SK-N-SH treated with all-trans-retinoic acid at 6 μM for 48 hours (cell line): ENCODE results near the gene SDC3.

ENCODE experiments used
- BACH2 ChIP-seq: fragments of 250-450 bp; sonication (Bioruptor Pico); IDR thresholded peaks from 2 replicates; pipeline ENCODE4 v1.9.0; 2021; ENCODE audit warnings: mild to moderate bottlenecking, borderline replicate concordance
- CSDC2 ChIP-seq: fragments of 250-450 bp; sonication (Bioruptor Pico); IDR thresholded peaks from 2 replicates; pipeline ENCODE4 v1.5.0; 2020; ENCODE audit warnings: mild to moderate bottlenecking, moderate library complexity
- ESRRG ChIP-seq: fragments of 250-450 bp; sonication (Bioruptor Pico); IDR thresholded peaks from 2 replicates; pipeline ENCODE4 v1.6.1; 2021; ENCODE audit warnings: mild to moderate bottlenecking
- GLIS3 ChIP-seq: fragments of 250-450 bp; sonication (Bioruptor Pico); IDR thresholded peaks from 2 replicates; pipeline ENCODE4 v1.5.0; 2020; ENCODE audit warnings: mild to moderate bottlenecking, moderate library complexity
- PPARA ChIP-seq: fragments of 250-450 bp; sonication (Bioruptor Pico); IDR thresholded peaks from 2 replicates; pipeline ENCODE4 v1.5.0; 2020; ENCODE audit warnings: mild to moderate bottlenecking, borderline replicate concordance
- SNAI2 ChIP-seq: fragments of 250-450 bp; sonication (Bioruptor Pico); IDR thresholded peaks from 2 replicates; pipeline ENCODE4 v1.5.0; 2020; ENCODE audit warnings: mild to moderate bottlenecking, moderate library complexity
- ZFP3 ChIP-seq: fragments of 250-450 bp; sonication (Bioruptor Pico); IDR thresholded peaks from 2 replicates; pipeline ENCODE4 v1.5.0; 2020; ENCODE audit warnings: mild to moderate bottlenecking, moderate library complexity
- ZFP30 ChIP-seq: fragments of 450-650 bp; formaldehyde crosslinking; IDR thresholded peaks from 2 replicates; pipeline ENCODE4 v1.5.0; 2022; ENCODE audit warnings: mild to moderate bottlenecking, moderate library complexity
- ZNF565 ChIP-seq: fragments of 450-650 bp; formaldehyde crosslinking; conservative IDR thresholded peaks from 2 replicates; pipeline ENCODE4 v1.5.0; 2020; ENCODE audit warnings: low read depth, mild to moderate bottlenecking, moderate library complexity
- TF ChIP-seq, protein P1 (sequence below): fragments of 250-450 bp; sonication (Bioruptor Pico); IDR thresholded peaks from 2 replicates; pipeline ENCODE4 v1.5.1; 2020; ENCODE audit warnings: low read depth, mild to moderate bottlenecking, moderate library complexity
- TF ChIP-seq, protein P2 (sequence below): fragments of 250-450 bp; sonication (Bioruptor Pico); IDR thresholded peaks from 2 replicates; pipeline ENCODE4 v1.5.1; 2021; ENCODE audit warnings: mild to moderate bottlenecking, moderate library complexity
- TF ChIP-seq, protein P3 (sequence below): fragments of 250-450 bp; sonication (Bioruptor Pico); IDR thresholded peaks from 2 replicates; pipeline ENCODE4 v1.8.0; 2020; ENCODE audit warnings: mild to moderate bottlenecking, moderate library complexity, borderline replicate concordance
- TF ChIP-seq, protein P4 (sequence below): fragments of 250-450 bp; sonication (Bioruptor Pico); IDR thresholded peaks from 2 replicates; pipeline ENCODE4 v1.5.0; 2020; ENCODE audit warnings: mild to moderate bottlenecking, moderate library complexity

DNA sequence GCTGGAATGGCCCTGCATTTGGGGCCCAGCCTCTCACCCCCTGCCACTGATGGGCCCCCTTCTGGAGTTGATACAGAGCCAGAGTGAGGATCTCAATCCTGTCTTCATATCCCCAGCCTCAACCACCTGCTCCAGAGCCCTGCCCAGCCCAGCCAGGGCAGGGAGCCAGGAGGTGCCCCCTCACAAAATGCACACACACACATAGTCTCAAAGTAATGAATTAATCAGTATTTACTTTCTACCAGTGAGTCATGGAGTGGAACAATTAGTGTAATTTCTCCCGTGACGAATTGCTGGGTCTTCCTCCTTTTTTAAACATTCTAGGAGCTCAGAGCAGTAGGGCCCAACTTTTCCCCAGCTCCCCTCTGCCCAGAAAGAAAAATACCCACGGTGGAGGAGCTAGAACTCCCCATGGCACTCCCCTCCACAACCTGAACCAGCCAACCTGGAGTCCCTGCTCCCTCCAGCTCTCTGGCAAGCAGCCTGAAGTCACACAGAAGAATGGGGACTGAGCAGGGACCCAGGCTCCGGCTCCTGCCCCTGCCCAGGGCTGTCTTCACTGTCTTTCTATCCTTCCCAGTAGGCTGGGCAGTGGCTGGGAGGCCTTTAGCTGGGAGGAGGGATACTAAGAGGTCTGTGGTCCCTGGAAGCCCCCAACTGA, 29.3 kb downstream of the SDC3 start:
- TF ChIP-seq, protein P1, sequence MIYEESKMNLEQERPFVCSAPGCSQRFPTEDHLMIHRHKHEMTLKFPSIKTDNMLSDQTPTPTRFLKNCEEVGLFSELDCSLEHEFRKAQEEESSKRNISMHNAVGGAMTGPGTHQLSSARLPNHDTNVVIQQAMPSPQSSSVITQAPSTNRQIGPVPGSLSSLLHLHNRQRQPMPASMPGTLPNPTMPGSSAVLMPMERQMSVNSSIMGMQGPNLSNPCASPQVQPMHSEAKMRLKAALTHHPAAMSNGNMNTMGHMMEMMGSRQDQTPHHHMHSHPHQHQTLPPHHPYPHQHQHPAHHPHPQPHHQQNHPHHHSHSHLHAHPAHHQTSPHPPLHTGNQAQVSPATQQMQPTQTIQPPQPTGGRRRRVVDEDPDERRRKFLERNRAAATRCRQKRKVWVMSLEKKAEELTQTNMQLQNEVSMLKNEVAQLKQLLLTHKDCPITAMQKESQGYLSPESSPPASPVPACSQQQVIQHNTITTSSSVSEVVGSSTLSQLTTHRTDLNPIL (CRISPR knock-in tag): no peak
- TF ChIP-seq, protein P2, sequence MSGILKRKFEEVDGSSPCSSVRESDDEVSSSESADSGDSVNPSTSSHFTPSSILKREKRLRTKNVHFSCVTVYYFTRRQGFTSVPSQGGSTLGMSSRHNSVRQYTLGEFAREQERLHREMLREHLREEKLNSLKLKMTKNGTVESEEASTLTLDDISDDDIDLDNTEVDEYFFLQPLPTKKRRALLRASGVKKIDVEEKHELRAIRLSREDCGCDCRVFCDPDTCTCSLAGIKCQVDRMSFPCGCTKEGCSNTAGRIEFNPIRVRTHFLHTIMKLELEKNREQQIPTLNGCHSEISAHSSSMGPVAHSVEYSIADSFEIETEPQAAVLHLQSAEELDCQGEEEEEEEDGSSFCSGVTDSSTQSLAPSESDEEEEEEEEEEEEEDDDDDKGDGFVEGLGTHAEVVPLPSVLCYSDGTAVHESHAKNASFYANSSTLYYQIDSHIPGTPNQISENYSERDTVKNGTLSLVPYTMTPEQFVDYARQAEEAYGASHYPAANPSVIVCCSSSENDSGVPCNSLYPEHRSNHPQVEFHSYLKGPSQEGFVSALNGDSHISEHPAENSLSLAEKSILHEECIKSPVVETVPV (CRISPR knock-in tag): no peak
- TF ChIP-seq ZFP3 (CRISPR knock-in tag) (no peak), CSDC2 (CRISPR knock-in tag) (no peak), ESRRG (CRISPR knock-in tag) (no peak), SNAI2 (CRISPR knock-in tag) (no peak), BACH2 (CRISPR knock-in tag) (no peak), ZNF565 (no peak), GLIS3 (no peak), PPARA (CRISPR knock-in tag) (no peak), ZFP30 (CRISPR knock-in tag) (no peak)
- TF ChIP-seq, protein P3, sequence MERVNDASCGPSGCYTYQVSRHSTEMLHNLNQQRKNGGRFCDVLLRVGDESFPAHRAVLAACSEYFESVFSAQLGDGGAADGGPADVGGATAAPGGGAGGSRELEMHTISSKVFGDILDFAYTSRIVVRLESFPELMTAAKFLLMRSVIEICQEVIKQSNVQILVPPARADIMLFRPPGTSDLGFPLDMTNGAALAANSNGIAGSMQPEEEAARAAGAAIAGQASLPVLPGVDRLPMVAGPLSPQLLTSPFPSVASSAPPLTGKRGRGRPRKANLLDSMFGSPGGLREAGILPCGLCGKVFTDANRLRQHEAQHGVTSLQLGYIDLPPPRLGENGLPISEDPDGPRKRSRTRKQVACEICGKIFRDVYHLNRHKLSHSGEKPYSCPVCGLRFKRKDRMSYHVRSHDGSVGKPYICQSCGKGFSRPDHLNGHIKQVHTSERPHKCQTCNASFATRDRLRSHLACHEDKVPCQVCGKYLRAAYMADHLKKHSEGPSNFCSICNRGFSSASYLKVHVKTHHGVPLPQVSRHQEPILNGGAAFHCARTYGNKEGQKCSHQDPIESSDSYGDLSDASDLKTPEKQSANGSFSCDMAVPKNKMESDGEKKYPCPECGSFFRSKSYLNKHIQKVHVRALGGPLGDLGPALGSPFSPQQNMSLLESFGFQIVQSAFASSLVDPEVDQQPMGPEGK: no peak
- TF ChIP-seq, protein P4, sequence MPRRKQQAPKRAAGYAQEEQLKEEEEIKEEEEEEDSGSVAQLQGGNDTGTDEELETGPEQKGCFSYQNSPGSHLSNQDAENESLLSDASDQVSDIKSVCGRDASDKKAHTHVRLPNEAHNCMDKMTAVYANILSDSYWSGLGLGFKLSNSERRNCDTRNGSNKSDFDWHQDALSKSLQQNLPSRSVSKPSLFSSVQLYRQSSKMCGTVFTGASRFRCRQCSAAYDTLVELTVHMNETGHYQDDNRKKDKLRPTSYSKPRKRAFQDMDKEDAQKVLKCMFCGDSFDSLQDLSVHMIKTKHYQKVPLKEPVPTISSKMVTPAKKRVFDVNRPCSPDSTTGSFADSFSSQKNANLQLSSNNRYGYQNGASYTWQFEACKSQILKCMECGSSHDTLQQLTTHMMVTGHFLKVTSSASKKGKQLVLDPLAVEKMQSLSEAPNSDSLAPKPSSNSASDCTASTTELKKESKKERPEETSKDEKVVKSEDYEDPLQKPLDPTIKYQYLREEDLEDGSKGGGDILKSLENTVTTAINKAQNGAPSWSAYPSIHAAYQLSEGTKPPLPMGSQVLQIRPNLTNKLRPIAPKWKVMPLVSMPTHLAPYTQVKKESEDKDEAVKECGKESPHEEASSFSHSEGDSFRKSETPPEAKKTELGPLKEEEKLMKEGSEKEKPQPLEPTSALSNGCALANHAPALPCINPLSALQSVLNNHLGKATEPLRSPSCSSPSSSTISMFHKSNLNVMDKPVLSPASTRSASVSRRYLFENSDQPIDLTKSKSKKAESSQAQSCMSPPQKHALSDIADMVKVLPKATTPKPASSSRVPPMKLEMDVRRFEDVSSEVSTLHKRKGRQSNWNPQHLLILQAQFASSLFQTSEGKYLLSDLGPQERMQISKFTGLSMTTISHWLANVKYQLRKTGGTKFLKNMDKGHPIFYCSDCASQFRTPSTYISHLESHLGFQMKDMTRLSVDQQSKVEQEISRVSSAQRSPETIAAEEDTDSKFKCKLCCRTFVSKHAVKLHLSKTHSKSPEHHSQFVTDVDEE (CRISPR knock-in tag): no peak
